Activated naive CD4-positive, alpha-beta T cell treated with anti-CD3 and anti-CD28 coated beads, Interleukin-2, amount 50 U/mL, for 24 hours (primary cell): ENCODE measurements around the gene DNAJC17.

Experiments
- H3K27ac Mint-ChIP-seq: one replicate; pipeline ENCODE4 v1.8.0; 2021; ENCODE audit warnings: mild to moderate bottlenecking, mixed read lengths
- H3K27me3 Mint-ChIP-seq: one replicate; pipeline ENCODE4 v1.8.0; 2021; ENCODE audit warnings: mixed read lengths
- H3K36me3 Mint-ChIP-seq: one replicate; pipeline ENCODE4 v1.8.0; 2021; ENCODE audit warnings: mixed read lengths
- H3K4me1 Mint-ChIP-seq: one replicate; pipeline ENCODE4 v1.8.0; 2021; ENCODE audit warnings: mixed read lengths
- H3K4me3 Mint-ChIP-seq: one replicate; pipeline ENCODE4 v1.8.0; 2021; ENCODE audit warnings: mild to moderate bottlenecking, mixed read lengths
- H3K9me3 Mint-ChIP-seq: one replicate; pipeline ENCODE4 v1.8.0; 2021; ENCODE audit warnings: mixed read lengths

DNAJC17 gene

GRCh38 chr15:40807028-40807887 lies at the start of gene DNAJC17, which contains the start of gene ZFYVE19:
DNAJC17 (minus strand) TSS chr15:40807473; CDS start chr15:40807446, 27 bp downstream.
ZFYVE19 (plus strand) TSS chr15:40807089; CDS start chr15:40807590, 501 bp downstream.
- peak within 1 kb of the TSS; percentile 93 for H3K4me3 Mint-ChIP-seq
- peaks cover 2% of the 10 kb centered on the region for H3K36me3 Mint-ChIP-seq
- H3K9me3 Mint-ChIP-seq, result no peaks in the 10 kb centered on the region
- peaks cover 23% of the 10 kb centered on the region for H3K4me1 Mint-ChIP-seq
- H3K27ac Mint-ChIP-seq, result peak within 1 kb of the TSS; percentile 97
- no peaks in the 10 kb centered on the region for H3K27me3 Mint-ChIP-seq

GRCh38 chr15:40856746-40857145 lies 49.5 kb upstream of the DNAJC17 start:
- no peak overlapping the region for H3K4me3 Mint-ChIP-seq
- H3K4me1 Mint-ChIP-seq, result peaks cover 6% of the 10 kb centered on the region
- H3K27ac Mint-ChIP-seq, result no peak overlapping the region
- H3K36me3 Mint-ChIP-seq, result no peaks in the 10 kb centered on the region
- no peaks in the 10 kb centered on the region for H3K9me3 Mint-ChIP-seq
- no peaks in the 10 kb centered on the region for H3K27me3 Mint-ChIP-seq

- no peaks in the 10 kb centered on the region for H3K27me3 Mint-ChIP-seq
- H3K9me3 Mint-ChIP-seq, result no peaks in the 10 kb centered on the region
- peaks cover 6% of the 10 kb centered on the region for H3K4me1 Mint-ChIP-seq
- no peaks in the 10 kb centered on the region for H3K36me3 Mint-ChIP-seq
- no peak overlapping the region for H3K27ac Mint-ChIP-seq
- no peak overlapping the region for H3K4me3 Mint-ChIP-seq
These were observed 48.5 kb upstream of the DNAJC17 start for GRCh38 chr15:40855706-40856234.

- Mint-ChIP-seq H3K36me3 (no peaks in the 10 kb centered on the region), H3K9me3 (no peaks in the 10 kb centered on the region), H3K4me1 (peaks cover 3% of the 10 kb centered on the region)
These were observed 46.9 kb upstream of the DNAJC17 start for GRCh38 chr15:40854161-40854560.

GRCh38 chr15:40853241-40853890 lies 46.1 kb upstream of the DNAJC17 start:
- Mint-ChIP-seq H3K4me1 (no peaks in the 10 kb centered on the region), H3K36me3 (no peaks in the 10 kb centered on the region), H3K27ac (no peak overlapping the region), H3K9me3 (no peaks in the 10 kb centered on the region), H3K27me3 (no peaks in the 10 kb centered on the region), H3K4me3 (no peak overlapping the region)

More at GRCh38 chr15:40854161-40854560, 46.9 kb upstream of the DNAJC17 start:
- Mint-ChIP-seq H3K27ac (no peak overlapping the region), H3K4me3 (no peak overlapping the region), H3K27me3 (no peaks in the 10 kb centered on the region)

- Mint-ChIP-seq H3K4me1 (peaks cover 7% of the 10 kb centered on the region), H3K27me3 (no peaks in the 10 kb centered on the region), H3K9me3 (no peaks in the 10 kb centered on the region), H3K36me3 (no peaks in the 10 kb centered on the region), H3K4me3 (no peak overlapping the region), H3K27ac (no peak overlapping the region)
These were observed 45.3 kb upstream of the DNAJC17 start for GRCh38 chr15:40852529-40852928.

- Mint-ChIP-seq H3K4me1 (peaks cover 15% of the 10 kb centered on the region), H3K27me3 (no peaks in the 10 kb centered on the region), H3K36me3 (no peaks in the 10 kb centered on the region), H3K27ac (no peak overlapping the region), H3K4me3 (no peak overlapping the region), H3K9me3 (no peaks in the 10 kb centered on the region)
These were observed 43.4 kb upstream of the DNAJC17 start for GRCh38 chr15:40850576-40851112.

- H3K4me1 Mint-ChIP-seq, result peaks cover 20% of the 10 kb centered on the region
- H3K4me3 Mint-ChIP-seq, result no peak overlapping the region
- H3K36me3 Mint-ChIP-seq, result no peaks in the 10 kb centered on the region
- no peak overlapping the region for H3K27ac Mint-ChIP-seq
- peaks cover 3% of the 10 kb centered on the region for H3K27me3 Mint-ChIP-seq
- H3K9me3 Mint-ChIP-seq, result no peaks in the 10 kb centered on the region
These were observed 40.1 kb upstream of the DNAJC17 start for GRCh38 chr15:40847223-40847961.

GRCh38 chr15:40846841-40847222 lies 39.6 kb upstream of the DNAJC17 start:
- H3K9me3 Mint-ChIP-seq, result no peaks in the 10 kb centered on the region
- H3K27ac Mint-ChIP-seq, result no peak overlapping the region
- no peak overlapping the region for H3K4me3 Mint-ChIP-seq
- peaks cover 20% of the 10 kb centered on the region for H3K4me1 Mint-ChIP-seq
- H3K27me3 Mint-ChIP-seq, result peaks cover 3% of the 10 kb centered on the region
- H3K36me3 Mint-ChIP-seq, result no peaks in the 10 kb centered on the region

GRCh38 chr15:40845511-40846284 lies 38.4 kb upstream of the DNAJC17 start:
- Mint-ChIP-seq H3K4me1 (peaks cover 20% of the 10 kb centered on the region), H3K27ac (no peak overlapping the region), H3K9me3 (no peaks in the 10 kb centered on the region), H3K4me3 (peak overlapping the region; percentile 23), H3K27me3 (peaks cover 3% of the 10 kb centered on the region), H3K36me3 (no peaks in the 10 kb centered on the region)

- Mint-ChIP-seq H3K4me1 (peaks cover 20% of the 10 kb centered on the region), H3K36me3 (no peaks in the 10 kb centered on the region), H3K9me3 (no peaks in the 10 kb centered on the region), H3K27ac (no peak overlapping the region), H3K4me3 (peak overlapping the region; percentile 86), H3K27me3 (peaks cover 3% of the 10 kb centered on the region)
These were observed 37.8 kb upstream of the DNAJC17 start for GRCh38 chr15:40845036-40845435.

GRCh38 chr15:40844696-40845030 lies 37.4 kb upstream of the DNAJC17 start:
- H3K9me3 Mint-ChIP-seq, result no peaks in the 10 kb centered on the region
- H3K4me3 Mint-ChIP-seq, result peak overlapping the region; percentile 86
- peaks cover 20% of the 10 kb centered on the region for H3K4me1 Mint-ChIP-seq
- peaks cover 3% of the 10 kb centered on the region for H3K27me3 Mint-ChIP-seq
- no peak overlapping the region for H3K27ac Mint-ChIP-seq
- no peaks in the 10 kb centered on the region for H3K36me3 Mint-ChIP-seq

GRCh38 chr15:40843885-40844695 lies 36.8 kb upstream of the DNAJC17 start, which contains the start of gene SPINT1:
SPINT1 (plus strand) TSS chr15:40844048; CDS start chr15:40844555, 507 bp downstream.
- peak within 1 kb of the TSS; percentile 86 for H3K4me3 Mint-ChIP-seq
- no peaks in the 10 kb centered on the region for H3K36me3 Mint-ChIP-seq
- no peaks in the 10 kb centered on the region for H3K9me3 Mint-ChIP-seq
- H3K4me1 Mint-ChIP-seq, result peaks cover 20% of the 10 kb centered on the region
- no peak within 1 kb of the TSS for H3K27ac Mint-ChIP-seq
- H3K27me3 Mint-ChIP-seq, result peaks cover 3% of the 10 kb centered on the region
